A549 treated with ZK216348 at 1 μM for 4 hours (cell line): Measurements from ENCODE around the gene FANCM. TPM values are rescaled to one million over a fixed set of nuclear protein-coding genes. Genes with fewer than 3 reads are reported as not detected.

ENCODE experiments used
- total RNA-seq: library from RNA; stranded (reverse); fragments of 200-300 nt; extraction: Qiagen RNA extraction; gene quantifications from 5 replicates; pipeline ENCODE4 v1.2.3, GENCODE V29; 2022; ENCODE audit warnings: low read depth

Gene FANCM
- 3.6 to 6.6 TPM (median 5.7 TPM) in 5 replicates for total RNA-seq

GRCh38 chr14:45135659-45136395 is at the start of gene FANCM:
TSS of gene FANCM (plus strand) at chr14:45135930. CDS start at chr14:45136032, 102 bp downstream.

GRCh38 chr14:45134051-45134958 is 1.4 kb upstream of the FANCM start, which contains the start of gene FKBP3:
TSS of gene FKBP3 (minus strand) at chr14:45134481. CDS start at chr14:45134456, 25 bp downstream.

Other genes with a start within 250 kb of the FANCM start
- 4.0 to 6.4 TPM (median 5.9 TPM) in 5 replicates for gene KLHL28, start 174.0 kb upstream of the FANCM start, total RNA-seq
- gene TOGARAM1, start 173.7 kb upstream of the FANCM start, total RNA-seq = 7.2 to 8.7 TPM (median 8.6 TPM) in 5 replicates
- 12.4 to 24.7 TPM (median 20.5 TPM) in 5 replicates for gene PRPF39, start 51.8 kb upstream of the FANCM start, total RNA-seq
- 98.3 to 197 TPM (median 114 TPM) in 5 replicates for gene FKBP3, start 1.4 kb upstream of the FANCM start, total RNA-seq
- gene MIS18BP1, start 117.3 kb downstream of the FANCM start, total RNA-seq = 16.3 to 35.9 TPM (median 20.9 TPM) in 5 replicates